Measurements from ENCODE around the gene DBI. TPM values are rescaled to one million over a fixed set of nuclear protein-coding genes. Genes with fewer than 3 reads are reported as not detected.

The DBI gene
- polyA plus RNA-seq, 1 of the 3 experiments (the other 2 are of a cell fraction) = 150 TPM

DNA sequence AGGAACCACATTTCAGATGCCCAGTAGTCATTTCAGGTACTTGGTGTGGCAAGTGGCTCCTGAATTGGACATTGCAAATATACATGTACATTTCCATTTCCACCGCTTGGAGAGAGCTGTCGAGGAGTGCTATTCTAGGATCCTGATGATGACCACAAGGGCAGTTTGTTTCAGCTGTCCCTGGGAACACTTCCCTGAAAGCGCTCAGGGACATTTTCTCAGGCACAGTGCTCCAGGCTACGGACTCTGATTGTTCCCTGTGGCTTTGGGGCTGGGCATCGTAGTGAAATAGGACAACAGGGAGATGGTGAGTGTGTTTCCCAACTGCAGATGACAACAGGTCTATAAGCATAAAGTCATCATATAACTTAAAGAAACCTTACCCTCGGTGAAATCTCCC, 3.1 kb downstream of the DBI start (continued):
- TF ChIP-seq MEF2A (IDR thresholded peaks at IDR 0.05; ENCODE audit: borderline replicate concordance, low read depth) = no peak

DNA sequence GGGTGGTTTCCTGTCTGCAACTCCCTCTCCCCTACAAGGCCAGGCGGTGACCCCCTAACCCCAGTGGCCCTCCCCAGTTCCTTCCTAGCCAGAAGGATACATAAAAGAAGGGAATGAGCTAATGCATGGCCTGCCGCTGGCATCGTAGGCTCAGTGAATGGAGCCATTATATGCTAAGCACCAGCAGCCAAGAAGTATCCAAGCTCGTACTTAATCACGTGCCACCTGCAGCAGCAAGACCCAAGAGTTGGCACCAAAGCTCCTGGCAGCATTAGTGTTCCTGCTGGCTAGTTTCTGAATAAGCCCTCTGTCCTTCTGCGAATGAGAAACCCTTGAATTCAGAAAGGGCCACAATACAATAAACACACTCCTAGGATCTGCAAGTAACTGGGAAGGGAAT, 4.3 kb downstream of the DBI start:
- H3K4me1 ChIP-seq (ENCODE audit: control insufficient read depth in 1 of 2, insufficient read depth in 2 of 2, low read depth in 1 of 2, low read length in 1 of 2) = peaks cover 0 to 8% of the 10 kb centered on the region in 2 experiments; a peak in 1 of 4 replicates
- H3K9me3 ChIP-seq = no peaks in the 10 kb centered on the region
- H4K20me1 ChIP-seq (ENCODE audit: insufficient read depth) = no peaks in the 10 kb centered on the region
- H3K4me3 ChIP-seq (ENCODE audit: low read depth in 2 of 2, low read length in 1 of 2) = no peak overlapping the region
- ChIA-PET POLR2A (no interaction called here), CTCF (interaction anchor here (1.6 kb wide), 1 partner anchor 105 kb away, joined by 6 read pairs; no protein-coding TSS in a partner anchor)
- peaks cover 25% of the 10 kb centered on the region for H3K79me2 ChIP-seq (ENCODE audit: insufficient read depth)
- no peak overlapping the region for H2AFZ ChIP-seq (ENCODE audit: low read depth)
- H3K27me3 ChIP-seq (ENCODE audit: insufficient read depth) = no peaks in the 10 kb centered on the region
- no peaks in the 10 kb centered on the region for H3F3A ChIP-seq (replicated peaks; ENCODE audit: insufficient read depth)
- no peak overlapping the region for H3K27ac ChIP-seq (ENCODE audit: low read depth in 2 of 2, low read length in 1 of 2)
- no peak overlapping the region for H3K4me2 ChIP-seq
- H3K9me2 ChIP-seq = no peaks in the 10 kb centered on the region
- TF ChIP-seq RAD21 (IDR thresholded peaks at IDR 0.05; ENCODE audit: low read length) (no peak), JUND (IDR thresholded peaks at IDR 0.05) (no peak), TCF12 (IDR thresholded peaks at IDR 0.05) (no peak), FOSL2 (IDR thresholded peaks at IDR 0.05; ENCODE audit: borderline replicate concordance, low read depth) (no peak), EZH2phosphoT487 (IDR thresholded peaks at IDR 0.05; ENCODE audit: borderline replicate concordance, low read depth) (no peak), FOXJ3 (CRISPR knock-in tag; IDR thresholded peaks at IDR 0.05) (no peak)
- TF ChIP-seq, protein P1, sequence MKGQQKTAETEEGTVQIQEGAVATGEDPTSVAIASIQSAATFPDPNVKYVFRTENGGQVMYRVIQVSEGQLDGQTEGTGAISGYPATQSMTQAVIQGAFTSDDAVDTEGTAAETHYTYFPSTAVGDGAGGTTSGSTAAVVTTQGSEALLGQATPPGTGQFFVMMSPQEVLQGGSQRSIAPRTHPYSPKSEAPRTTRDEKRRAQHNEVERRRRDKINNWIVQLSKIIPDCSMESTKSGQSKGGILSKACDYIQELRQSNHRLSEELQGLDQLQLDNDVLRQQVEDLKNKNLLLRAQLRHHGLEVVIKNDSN (IDR thresholded peaks at IDR 0.05; ENCODE audit: borderline replicate concordance, low read depth) = no peak
- TF ChIP-seq, protein P2, sequence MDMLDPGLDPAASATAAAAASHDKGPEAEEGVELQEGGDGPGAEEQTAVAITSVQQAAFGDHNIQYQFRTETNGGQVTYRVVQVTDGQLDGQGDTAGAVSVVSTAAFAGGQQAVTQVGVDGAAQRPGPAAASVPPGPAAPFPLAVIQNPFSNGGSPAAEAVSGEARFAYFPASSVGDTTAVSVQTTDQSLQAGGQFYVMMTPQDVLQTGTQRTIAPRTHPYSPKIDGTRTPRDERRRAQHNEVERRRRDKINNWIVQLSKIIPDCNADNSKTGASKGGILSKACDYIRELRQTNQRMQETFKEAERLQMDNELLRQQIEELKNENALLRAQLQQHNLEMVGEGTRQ (IDR thresholded peaks at IDR 0.05; ENCODE audit: borderline replicate concordance, low read depth, low read length) = no peak
- DNase-seq = no peak
- H3K36me3 ChIP-seq (replicated peaks in 1 of 2; ENCODE audit: control insufficient read depth in 1 of 2, insufficient read depth in 2 of 2, low read length in 1 of 2) = peaks cover 45 to 55% of the 10 kb centered on the region in 2 experiments
- 91% methylated on average over 4 of the region's 6 CpGs for WGBS (ENCODE audit: low lambda C conversion rate)
- no peak overlapping the region for H3K9ac ChIP-seq

DNA sequence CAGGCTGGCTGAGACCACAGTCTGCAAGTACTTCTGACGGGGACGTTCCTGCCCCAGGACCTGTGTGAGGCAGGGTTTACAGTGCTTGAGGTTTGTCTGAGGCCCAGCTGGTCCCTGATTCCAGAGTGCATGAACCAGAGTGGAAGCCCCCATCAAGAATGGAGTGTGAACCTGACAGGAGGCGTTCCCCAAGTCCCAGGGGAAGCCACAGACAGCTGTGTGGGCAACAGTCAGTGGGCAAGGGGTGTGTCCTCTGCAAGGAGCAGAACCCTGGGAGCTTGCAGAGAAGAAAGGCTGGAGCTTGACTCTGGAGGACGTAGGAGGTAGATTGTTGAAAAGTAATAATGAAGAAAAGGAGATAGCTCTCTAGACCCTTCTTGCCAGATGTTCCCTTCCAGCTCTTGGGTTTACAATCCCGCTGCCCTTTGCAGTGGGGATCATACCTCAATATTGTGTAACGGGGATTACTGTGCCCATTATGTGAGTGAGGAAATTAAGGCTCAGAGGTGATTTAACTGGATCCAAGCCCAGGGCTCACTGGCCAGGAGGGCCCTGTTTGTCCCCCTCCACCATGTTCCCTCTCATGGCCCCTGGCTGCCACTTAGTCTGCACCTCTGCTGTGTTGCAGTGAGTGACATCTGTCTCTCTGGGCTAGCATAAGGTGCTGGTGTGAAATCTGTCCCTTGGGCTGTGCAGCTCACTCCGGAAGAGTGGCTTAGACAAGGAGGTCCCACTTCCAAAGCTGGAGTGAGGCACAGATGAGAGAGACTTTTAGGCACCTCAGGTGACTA, 6.2 kb downstream of the DBI start:
- H3K27ac ChIP-seq (ENCODE audit: low read depth in 2 of 2, low read length in 1 of 2) = no peak overlapping the region
- no peak overlapping the region for H3K9ac ChIP-seq
- H3K79me2 ChIP-seq (ENCODE audit: insufficient read depth) = peaks cover 10% of the 10 kb centered on the region
- WGBS (ENCODE audit: low lambda C conversion rate) = 95% methylated on average over 5 of the region's 7 CpGs
- H3F3A ChIP-seq (replicated peaks; ENCODE audit: insufficient read depth) = no peaks in the 10 kb centered on the region
- H3K27me3 ChIP-seq (ENCODE audit: insufficient read depth) = no peaks in the 10 kb centered on the region
- POLR2A ChIA-PET = no interaction called here
- H4K20me1 ChIP-seq (ENCODE audit: insufficient read depth) = no peaks in the 10 kb centered on the region
- H3K9me3 ChIP-seq = no peaks in the 10 kb centered on the region
- H3K9me2 ChIP-seq = no peaks in the 10 kb centered on the region
- H3K4me1 ChIP-seq (ENCODE audit: control insufficient read depth in 1 of 2, insufficient read depth in 2 of 2, low read depth in 1 of 2, low read length in 1 of 2) = peaks cover 0 to 3% of the 10 kb centered on the region in 2 experiments; a peak in 1 of 4 replicates
- H3K4me3 ChIP-seq (ENCODE audit: low read depth in 2 of 2, low read length in 1 of 2) = no peak overlapping the region; a peak in 1 of 4 replicates
- H2AFZ ChIP-seq (ENCODE audit: low read depth) = no peak overlapping the region
- no peak overlapping the region for H3K4me2 ChIP-seq
- no peak for DNase-seq
- CTCF ChIA-PET = interaction anchor here (1.2 kb wide), 1 partner anchor 14 kb away, joined by 3 read pairs; no protein-coding TSS in a partner anchor
- peaks cover 45 to 55% of the 10 kb centered on the region in 2 experiments for H3K36me3 ChIP-seq (replicated peaks in 1 of 2; ENCODE audit: control insufficient read depth in 1 of 2, insufficient read depth in 2 of 2, low read length in 1 of 2)
- no peak for TF ChIP-seq RXRA (IDR thresholded peaks at IDR 0.05; ENCODE audit: borderline replicate concordance, low read depth)
- TF ChIP-seq, protein P3, sequence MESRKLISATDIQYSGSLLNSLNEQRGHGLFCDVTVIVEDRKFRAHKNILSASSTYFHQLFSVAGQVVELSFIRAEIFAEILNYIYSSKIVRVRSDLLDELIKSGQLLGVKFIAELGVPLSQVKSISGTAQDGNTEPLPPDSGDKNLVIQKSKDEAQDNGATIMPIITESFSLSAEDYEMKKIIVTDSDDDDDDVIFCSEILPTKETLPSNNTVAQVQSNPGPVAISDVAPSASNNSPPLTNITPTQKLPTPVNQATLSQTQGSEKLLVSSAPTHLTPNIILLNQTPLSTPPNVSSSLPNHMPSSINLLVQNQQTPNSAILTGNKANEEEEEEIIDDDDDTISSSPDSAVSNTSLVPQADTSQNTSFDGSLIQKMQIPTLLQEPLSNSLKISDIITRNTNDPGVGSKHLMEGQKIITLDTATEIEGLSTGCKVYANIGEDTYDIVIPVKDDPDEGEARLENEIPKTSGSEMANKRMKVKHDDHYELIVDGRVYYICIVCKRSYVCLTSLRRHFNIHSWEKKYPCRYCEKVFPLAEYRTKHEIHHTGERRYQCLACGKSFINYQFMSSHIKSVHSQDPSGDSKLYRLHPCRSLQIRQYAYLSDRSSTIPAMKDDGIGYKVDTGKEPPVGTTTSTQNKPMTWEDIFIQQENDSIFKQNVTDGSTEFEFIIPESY (IDR thresholded peaks at IDR 0.05; ENCODE audit: borderline replicate concordance, low read depth) = no peak
- no peak for TF ChIP-seq SMC3 (IDR thresholded peaks at IDR 0.05; ENCODE audit: low read depth, low read length)
- TF ChIP-seq, protein P4, sequence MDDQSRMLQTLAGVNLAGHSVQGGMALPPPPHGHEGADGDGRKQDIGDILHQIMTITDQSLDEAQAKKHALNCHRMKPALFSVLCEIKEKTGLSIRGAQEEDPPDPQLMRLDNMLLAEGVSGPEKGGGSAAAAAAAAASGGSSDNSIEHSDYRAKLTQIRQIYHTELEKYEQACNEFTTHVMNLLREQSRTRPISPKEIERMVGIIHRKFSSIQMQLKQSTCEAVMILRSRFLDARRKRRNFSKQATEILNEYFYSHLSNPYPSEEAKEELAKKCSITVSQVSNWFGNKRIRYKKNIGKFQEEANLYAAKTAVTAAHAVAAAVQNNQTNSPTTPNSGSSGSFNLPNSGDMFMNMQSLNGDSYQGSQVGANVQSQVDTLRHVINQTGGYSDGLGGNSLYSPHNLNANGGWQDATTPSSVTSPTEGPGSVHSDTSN (IDR thresholded peaks at IDR 0.05) = no peak
- TF ChIP-seq RAD21 (IDR thresholded peaks at IDR 0.05; ENCODE audit: low read length) = no peak
- no peak for TF ChIP-seq JUND (IDR thresholded peaks at IDR 0.05)
- TF ChIP-seq, protein P5, sequence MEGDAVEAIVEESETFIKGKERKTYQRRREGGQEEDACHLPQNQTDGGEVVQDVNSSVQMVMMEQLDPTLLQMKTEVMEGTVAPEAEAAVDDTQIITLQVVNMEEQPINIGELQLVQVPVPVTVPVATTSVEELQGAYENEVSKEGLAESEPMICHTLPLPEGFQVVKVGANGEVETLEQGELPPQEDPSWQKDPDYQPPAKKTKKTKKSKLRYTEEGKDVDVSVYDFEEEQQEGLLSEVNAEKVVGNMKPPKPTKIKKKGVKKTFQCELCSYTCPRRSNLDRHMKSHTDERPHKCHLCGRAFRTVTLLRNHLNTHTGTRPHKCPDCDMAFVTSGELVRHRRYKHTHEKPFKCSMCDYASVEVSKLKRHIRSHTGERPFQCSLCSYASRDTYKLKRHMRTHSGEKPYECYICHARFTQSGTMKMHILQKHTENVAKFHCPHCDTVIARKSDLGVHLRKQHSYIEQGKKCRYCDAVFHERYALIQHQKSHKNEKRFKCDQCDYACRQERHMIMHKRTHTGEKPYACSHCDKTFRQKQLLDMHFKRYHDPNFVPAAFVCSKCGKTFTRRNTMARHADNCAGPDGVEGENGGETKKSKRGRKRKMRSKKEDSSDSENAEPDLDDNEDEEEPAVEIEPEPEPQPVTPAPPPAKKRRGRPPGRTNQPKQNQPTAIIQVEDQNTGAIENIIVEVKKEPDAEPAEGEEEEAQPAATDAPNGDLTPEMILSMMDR (IDR thresholded peaks at IDR 0.05) = no peak
- TF ChIP-seq EP300 (IDR thresholded peaks at IDR 0.05; ENCODE audit: borderline replicate concordance in 1 of 2, low read depth in 1 of 2, low read length in 1 of 2) = no peak
- no peak for TF ChIP-seq TEAD4 (IDR thresholded peaks at IDR 0.05; ENCODE audit: borderline replicate concordance, insufficient read depth)
- TF ChIP-seq, protein P1 (IDR thresholded peaks at IDR 0.05; ENCODE audit: borderline replicate concordance, low read depth) = no peak
- no peak for TF ChIP-seq MEF2A (IDR thresholded peaks at IDR 0.05; ENCODE audit: borderline replicate concordance, low read depth)

Measured in SK-N-SH (cell line).